ENCODE measurements around the gene PVRIG.

DNA sequence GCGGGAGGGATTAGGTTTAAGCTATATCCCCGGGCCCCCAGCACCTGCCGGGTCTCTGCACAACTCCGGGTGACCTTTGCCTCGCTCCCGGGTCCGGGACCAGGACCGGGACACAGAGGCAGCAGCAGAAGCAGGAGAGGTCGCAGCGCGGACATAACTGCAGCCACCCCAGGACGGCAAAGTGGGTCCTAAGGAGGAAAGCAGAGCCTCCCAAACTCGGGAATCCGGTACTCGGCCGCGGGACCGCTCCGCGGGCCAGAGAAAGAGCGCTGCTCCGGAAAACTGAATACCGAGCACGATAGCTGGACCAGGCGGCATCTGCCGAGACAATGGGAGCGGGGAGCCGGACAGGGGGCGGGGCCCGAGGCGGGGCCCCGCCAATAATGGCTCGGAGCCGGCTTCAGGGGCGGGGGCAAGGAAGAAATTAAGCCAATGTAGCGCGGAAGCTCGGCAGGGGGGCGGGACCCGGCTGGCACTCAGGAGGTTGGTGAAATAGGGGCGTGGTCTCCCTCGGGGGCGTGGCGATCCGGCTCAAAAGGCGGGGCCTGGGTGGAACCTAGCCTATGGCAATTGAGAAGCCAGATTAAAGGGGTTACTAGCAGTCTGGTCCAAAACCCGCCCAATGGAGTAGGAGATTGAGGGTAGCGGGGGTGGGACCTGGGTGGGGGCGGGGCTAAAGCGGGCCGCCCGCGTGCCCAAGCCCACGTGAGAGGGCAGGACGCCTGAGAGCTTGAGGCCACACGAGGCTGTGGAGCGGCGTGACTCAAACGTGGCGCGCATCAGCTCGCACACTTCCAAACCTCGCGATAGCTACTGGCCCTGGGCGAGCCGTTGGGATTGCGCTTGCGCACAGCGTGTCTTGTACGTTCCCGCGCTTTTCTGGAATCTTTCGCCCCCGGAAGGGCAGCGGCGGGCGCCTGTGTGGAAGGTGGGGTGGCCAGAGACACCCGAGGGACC, 42.4 kb upstream of the PVRIG start, which contains the start of the genes GPC2 and STAG3:
- TF ChIP-seq, protein P1, sequence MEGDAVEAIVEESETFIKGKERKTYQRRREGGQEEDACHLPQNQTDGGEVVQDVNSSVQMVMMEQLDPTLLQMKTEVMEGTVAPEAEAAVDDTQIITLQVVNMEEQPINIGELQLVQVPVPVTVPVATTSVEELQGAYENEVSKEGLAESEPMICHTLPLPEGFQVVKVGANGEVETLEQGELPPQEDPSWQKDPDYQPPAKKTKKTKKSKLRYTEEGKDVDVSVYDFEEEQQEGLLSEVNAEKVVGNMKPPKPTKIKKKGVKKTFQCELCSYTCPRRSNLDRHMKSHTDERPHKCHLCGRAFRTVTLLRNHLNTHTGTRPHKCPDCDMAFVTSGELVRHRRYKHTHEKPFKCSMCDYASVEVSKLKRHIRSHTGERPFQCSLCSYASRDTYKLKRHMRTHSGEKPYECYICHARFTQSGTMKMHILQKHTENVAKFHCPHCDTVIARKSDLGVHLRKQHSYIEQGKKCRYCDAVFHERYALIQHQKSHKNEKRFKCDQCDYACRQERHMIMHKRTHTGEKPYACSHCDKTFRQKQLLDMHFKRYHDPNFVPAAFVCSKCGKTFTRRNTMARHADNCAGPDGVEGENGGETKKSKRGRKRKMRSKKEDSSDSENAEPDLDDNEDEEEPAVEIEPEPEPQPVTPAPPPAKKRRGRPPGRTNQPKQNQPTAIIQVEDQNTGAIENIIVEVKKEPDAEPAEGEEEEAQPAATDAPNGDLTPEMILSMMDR (IDR thresholded peaks at IDR 0.05): no peak
- TF ChIP-seq POLR2A (IDR thresholded peaks at IDR 0.05): no peak
- no peak for TF ChIP-seq POLR2AphosphoS5 (IDR thresholded peaks at IDR 0.05)
